H9 (cell line): Measurements from ENCODE around the gene HMGXB4. TPM values are rescaled to one million over a fixed set of nuclear protein-coding genes. Genes with fewer than 3 reads are reported as not detected.

Source experiments
- DNase-seq: peaks from one replicate; pipeline ENCODE4 v3.0.0-alpha.2; 2017
- H2AFZ ChIP-seq: one replicate; pipeline ENCODE4 v1.6.1; 2013; ENCODE audit warnings: mild to moderate bottlenecking, low read length, control low read depth, moderate library complexity
- H2AK5ac ChIP-seq: 2 replicates; pipeline ENCODE4 v1.6.1; 2013; ENCODE audit warnings: low read length, control low read depth, mixed read lengths; ENCODE audit not compliant: insufficient read length
- H2BK120ac ChIP-seq: one replicate; pipeline ENCODE4 v1.6.1; 2013; ENCODE audit warnings: low read depth, mild to moderate bottlenecking, low read length, control low read depth, inconsistent platforms; ENCODE audit not compliant: poor library complexity, severe bottlenecking
- H2BK12ac ChIP-seq: 2 replicates; pipeline ENCODE4 v1.6.1; 2013; ENCODE audit warnings: low read length, control low read depth, mixed read lengths, low read depth; ENCODE audit not compliant: insufficient read length
- H2BK15ac ChIP-seq: 2 replicates; pipeline ENCODE4 v1.6.1; 2013; ENCODE audit warnings: low read depth, low read length, control low read depth
- H2BK20ac ChIP-seq: one replicate; pipeline ENCODE4 v1.6.1; 2013; ENCODE audit warnings: low read depth, mild to moderate bottlenecking, low read length, control low read depth, inconsistent platforms; ENCODE audit not compliant: poor library complexity, severe bottlenecking
- H2BK5ac ChIP-seq: 2 replicates; pipeline ENCODE4 v1.6.1; 2013; ENCODE audit warnings: low read length, control low read depth, mixed read lengths; ENCODE audit not compliant: insufficient read length
- H3K14ac ChIP-seq: 2 replicates; pipeline ENCODE4 v1.6.1; 2013; ENCODE audit warnings: low read length, control low read depth; ENCODE audit not compliant: insufficient read depth
- H3K18ac ChIP-seq: 2 replicates; pipeline ENCODE4 v1.6.1; 2013; ENCODE audit warnings: low read depth, mild to moderate bottlenecking, mixed read lengths, low read length, control low read depth; ENCODE audit not compliant: insufficient read length
- H3K23ac ChIP-seq: 2 replicates; pipeline ENCODE4 v1.6.1; 2013; ENCODE audit warnings: low read length, control low read depth, mixed read lengths, low read depth; ENCODE audit not compliant: insufficient read length
- H3K23me2 ChIP-seq: 2 replicates; pipeline ENCODE4 v1.6.1; 2013; ENCODE audit warnings: low read depth, mild to moderate bottlenecking, mixed read lengths, low read length, control low read depth; ENCODE audit not compliant: insufficient read length, poor library complexity, severe bottlenecking
- H3K27ac ChIP-seq: 2 replicates; pipeline ENCODE4 v1.5.1; 2013; ENCODE audit warnings: low read length, control low read depth, mixed read lengths, low read depth; ENCODE audit not compliant: insufficient read length
- H3K27me3 ChIP-seq: 2 replicates; pipeline ENCODE4 v1.6.1; 2013; ENCODE audit warnings: low read length, control low read depth, inconsistent platforms; ENCODE audit not compliant: insufficient read depth
- H3K4ac ChIP-seq: 2 replicates; pipeline ENCODE4 v1.6.1; 2013; ENCODE audit warnings: low read depth, mild to moderate bottlenecking, control low read depth, inconsistent platforms, low read length, moderate library complexity
- H3K4me1 ChIP-seq: 2 replicates; pipeline ENCODE4 v1.6.1; 2013; ENCODE audit warnings: low read length, control low read depth, inconsistent platforms; ENCODE audit not compliant: insufficient read depth
- H3K4me2 ChIP-seq: 2 replicates; pipeline ENCODE4 v1.6.1; 2013; ENCODE audit warnings: low read length, control low read depth, mixed read lengths; ENCODE audit not compliant: insufficient read length, insufficient read depth
- H3K56ac ChIP-seq: 2 replicates; pipeline ENCODE4 v1.6.1; 2013; ENCODE audit warnings: low read depth, mild to moderate bottlenecking, mixed read lengths, low read length, control low read depth; ENCODE audit not compliant: insufficient read length
- H3K79me1 ChIP-seq: 2 replicates; pipeline ENCODE4 v1.6.1; 2013; ENCODE audit warnings: low read depth, mild to moderate bottlenecking, moderate library complexity, low read length, control low read depth, inconsistent platforms; ENCODE audit not compliant: insufficient read depth, poor library complexity, severe bottlenecking
- H3K79me2 ChIP-seq: 2 replicates; pipeline ENCODE4 v1.6.1; 2013; ENCODE audit warnings: low read length, control low read depth, inconsistent platforms; ENCODE audit not compliant: insufficient read depth
- H3K9ac ChIP-seq: 2 replicates; pipeline ENCODE4 v1.6.1; 2013; ENCODE audit warnings: low read length, control low read depth, mixed read lengths; ENCODE audit not compliant: insufficient read length; ENCODE audit errors: extremely low read depth
- H3K9me3 ChIP-seq: one replicate; pipeline ENCODE4 v1.6.1; 2013; ENCODE audit warnings: low read depth, low read length, inconsistent platforms; ENCODE audit not compliant: control insufficient read depth
- H3T11ph ChIP-seq: one replicate; pipeline ENCODE4 v1.6.1; 2013; ENCODE audit warnings: mild to moderate bottlenecking, low read length, control low read depth, inconsistent platforms
- H4K20me1 ChIP-seq: one replicate; pipeline ENCODE4 v1.6.1; 2013; ENCODE audit not compliant: control insufficient read depth, insufficient read length, insufficient read depth
- H4K5ac ChIP-seq: 2 replicates; pipeline ENCODE4 v1.6.1; 2013; ENCODE audit warnings: low read depth, mild to moderate bottlenecking, mixed read lengths, low read length, control low read depth; ENCODE audit not compliant: insufficient read length
- H4K8ac ChIP-seq: replicated peaks from 2 replicates; pipeline ENCODE4 v1.6.1; 2013; ENCODE audit warnings: low read length, control low read depth, mixed read lengths, low read depth; ENCODE audit not compliant: insufficient read length
- H4K91ac ChIP-seq: 2 replicates; pipeline ENCODE4 v1.6.1; 2013; ENCODE audit warnings: low read depth, mild to moderate bottlenecking, moderate library complexity, mixed read lengths, low read length, control low read depth; ENCODE audit not compliant: insufficient read length
- H3K27ac Mint-ChIP-seq, 3 experiments: 2 replicates in 2 of 3; 3 replicates in 1 of 3; pipeline ENCODE4 v1.8.0; 2020 to 2021; ENCODE audit warnings: mixed read lengths in 3 of 3, mild to moderate bottlenecking in 1 of 3, moderate library complexity in 1 of 3
- H3K27me3 Mint-ChIP-seq: 2 replicates; pipeline ENCODE4 v1.8.0; 2021; ENCODE audit warnings: low read depth, mild to moderate bottlenecking, moderate library complexity, mixed read lengths
- H3K36me3 Mint-ChIP-seq, 3 experiments: 2 replicates in 2 of 3; 3 replicates in 1 of 3; pipeline ENCODE4 v1.8.0; 2020 to 2021; ENCODE audit warnings: low read depth in 3 of 3, mixed read lengths in 3 of 3; ENCODE audit not compliant: insufficient read depth in 1 of 3
- H3K4me1 Mint-ChIP-seq, 2 experiments: 2 replicates each; pipeline ENCODE4 v1.8.0; 2020; ENCODE audit warnings: mixed read lengths in 2 of 2
- H3K4me3 Mint-ChIP-seq, 2 experiments: 2 replicates in 1 of 2; 3 replicates in 1 of 2; pipeline ENCODE4 v1.8.0; 2020 to 2021; ENCODE audit warnings: mild to moderate bottlenecking in 2 of 2, mixed read lengths in 2 of 2, moderate library complexity in 1 of 2
- H3K9me3 Mint-ChIP-seq, 2 experiments: 2 replicates in 1 of 2; 3 replicates in 1 of 2; pipeline ENCODE4 v1.8.0; 2020; ENCODE audit warnings: mild to moderate bottlenecking in 2 of 2, mixed read lengths in 2 of 2, moderate library complexity in 1 of 2
- WGBS: extraction: QIAGEN DNeasy Blood & Tissue Kit; methylation state at CpG from one replicate; pipeline ENCODE4 v1.1.7; 2013; ENCODE audit warnings: missing lambda C conversion rate, low lambda C conversion rate, mixed read lengths; ENCODE audit not compliant: insufficient read length; ENCODE audit errors: extremely low coverage; 5-methylcytosine and 5-hydroxymethylcytosine counted together
- total RNA-seq: library from RNA; stranded (reverse); gene quantifications from 2 replicates; pipeline ENCODE4 v1.2.1, GENCODE V29; 2021
- TF ChIP-seq, protein P1 (sequence below): fragments of 200-600 bp; sonication (generic); conservative IDR thresholded peaks from 3 replicates; pipeline ENCODE4 v1.8.0; 2021; ENCODE audit warnings: antibody characterized with exemption, mild to moderate bottlenecking

The HMGXB4 gene
- total RNA-seq, 1 experiment from 2014 or later, result 33.5 TPM

DNA sequence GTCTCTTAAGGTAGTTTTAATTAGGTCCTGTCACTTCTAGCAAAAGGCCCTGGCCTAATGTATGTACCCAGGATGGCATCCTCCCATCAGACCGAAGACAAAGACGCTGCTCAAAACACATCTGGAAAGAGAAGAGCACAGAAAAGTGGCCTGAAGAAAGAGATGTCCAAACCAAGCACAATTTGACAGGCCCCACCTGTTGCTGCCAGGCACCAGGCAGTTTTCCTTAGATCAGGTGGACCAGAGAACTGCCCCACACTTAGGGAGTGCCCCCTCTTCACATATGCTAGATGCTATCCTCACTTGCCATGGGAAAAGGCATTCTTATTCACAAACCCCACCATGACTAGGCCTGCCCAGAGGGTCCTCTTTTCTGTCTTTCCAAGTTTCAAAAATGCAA, 3.3 kb upstream of the HMGXB4 start:
- Histone ChIP-seq H4K91ac (no peak overlapping the region), H3K56ac (no peak overlapping the region), H2BK20ac (no peak overlapping the region), H2BK5ac (no peak overlapping the region), H3K79me2 (peaks cover 6% of the 10 kb centered on the region; the same call in 1 of the 2 replicates), H2BK12ac (no peak overlapping the region), H2AK5ac (no peak overlapping the region), H3K23me2 (peaks cover 11% of the 10 kb centered on the region), H3K27me3 (no peaks in the 10 kb centered on the region), H2BK15ac (no peak overlapping the region), H3K9me3 (no peaks in the 10 kb centered on the region), H3K4me1 (no peaks in the 10 kb centered on the region), H2AFZ (no peak overlapping the region), H3K23ac (no peak overlapping the region), H3K79me1 (no peaks in the 10 kb centered on the region), H3K27ac (no peak overlapping the region), H3K9ac (no peak overlapping the region), H3K4me2 (no peak overlapping the region), H3K14ac (no peak overlapping the region), H4K20me1 (no peaks in the 10 kb centered on the region), H4K8ac (no peak overlapping the region), H4K5ac (no peak overlapping the region), H3K4ac (no peak overlapping the region), H3T11ph (no peak overlapping the region), H3K18ac (no peak overlapping the region), H2BK120ac (no peak overlapping the region)
- DNase-seq, result no peak
- peaks cover 16 to 17% of the 10 kb centered on the region in 2 experiments for H3K4me1 Mint-ChIP-seq
- TF ChIP-seq, protein P1, sequence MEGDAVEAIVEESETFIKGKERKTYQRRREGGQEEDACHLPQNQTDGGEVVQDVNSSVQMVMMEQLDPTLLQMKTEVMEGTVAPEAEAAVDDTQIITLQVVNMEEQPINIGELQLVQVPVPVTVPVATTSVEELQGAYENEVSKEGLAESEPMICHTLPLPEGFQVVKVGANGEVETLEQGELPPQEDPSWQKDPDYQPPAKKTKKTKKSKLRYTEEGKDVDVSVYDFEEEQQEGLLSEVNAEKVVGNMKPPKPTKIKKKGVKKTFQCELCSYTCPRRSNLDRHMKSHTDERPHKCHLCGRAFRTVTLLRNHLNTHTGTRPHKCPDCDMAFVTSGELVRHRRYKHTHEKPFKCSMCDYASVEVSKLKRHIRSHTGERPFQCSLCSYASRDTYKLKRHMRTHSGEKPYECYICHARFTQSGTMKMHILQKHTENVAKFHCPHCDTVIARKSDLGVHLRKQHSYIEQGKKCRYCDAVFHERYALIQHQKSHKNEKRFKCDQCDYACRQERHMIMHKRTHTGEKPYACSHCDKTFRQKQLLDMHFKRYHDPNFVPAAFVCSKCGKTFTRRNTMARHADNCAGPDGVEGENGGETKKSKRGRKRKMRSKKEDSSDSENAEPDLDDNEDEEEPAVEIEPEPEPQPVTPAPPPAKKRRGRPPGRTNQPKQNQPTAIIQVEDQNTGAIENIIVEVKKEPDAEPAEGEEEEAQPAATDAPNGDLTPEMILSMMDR, result no peak
- no peak overlapping the region; a peak in 1 of 7 replicates for H3K27ac Mint-ChIP-seq
- WGBS, result no CpG with 5 or more reads among the region's 2 CpGs
- H3K9me3 Mint-ChIP-seq, result no peaks in the 10 kb centered on the region
- H3K27me3 Mint-ChIP-seq, result peaks cover 7% of the 10 kb centered on the region
- peaks cover 0 to 11% (median 1%) of the 10 kb centered on the region in 3 experiments; a peak in 4 of 7 replicates for H3K36me3 Mint-ChIP-seq
- H3K4me3 Mint-ChIP-seq, result no peak overlapping the region
